ENCODE measurements around the gene AKAP9. TPM values are rescaled to one million over a fixed set of nuclear protein-coding genes. Genes with fewer than 3 reads are reported as not detected.
"Not testable (repeated sequence)": the region's sequence is repeated elsewhere in the genome, so short reads cannot be mapped to it uniquely, and the experiment has no call there.

AKAP9 gene
- total RNA-seq, 6 experiments from 2014 or later, result 30.9 to 63.7 (median 40.5) TPM

- ATAC-seq (peak in 2 of 4 donors; percentile 52 to 63), DNase-seq (no peak)
- intact Hi-C loops (cut with DNase I), result no loop called here
Observed at GRCh38 chr7:91946549-91946948, 5.9 kb downstream of the AKAP9 start.

GRCh38 chr7:91947948-91948347 is 7.3 kb downstream of the AKAP9 start:
- DNase-seq (no peak), ATAC-seq (no peak)
- intact Hi-C loops (cut with DNase I), result no loop called here
- H3K36me3 ChIP-seq, result no peaks in the 10 kb centered on the region
- no peak overlapping the region for H3K4me3 ChIP-seq
- TF ChIP-seq POLR2A (IDR thresholded peaks at IDR 0.05), result no peak
- TF ChIP-seq CTCF (IDR thresholded peaks at IDR 0.05), result no peak
- WGBS (ENCODE audit: insufficient coverage, low coverage, low lambda C conversion rate, missing lambda C conversion rate), result 100% methylated on average over 1 of the region's 1 CpG
- H3K9me3 ChIP-seq, result no peaks in the 10 kb centered on the region
- H3K27me3 ChIP-seq, result no peaks in the 10 kb centered on the region
- no peak overlapping the region for H3K27ac ChIP-seq
- peaks cover 0 to 13% (median under 1%) of the 10 kb centered on the region in 4 donors for H3K4me1 ChIP-seq

More at GRCh38 chr7:91946549-91946948, 5.9 kb downstream of the AKAP9 start:
- no peak overlapping the region for H3K4me3 ChIP-seq
- H3K27me3 ChIP-seq, result no peaks in the 10 kb centered on the region
- TF ChIP-seq CTCF (IDR thresholded peaks at IDR 0.05), result no peak
- no peak for TF ChIP-seq POLR2A (IDR thresholded peaks at IDR 0.05)
- no peak overlapping the region for H3K27ac ChIP-seq
- H3K36me3 ChIP-seq, result no peaks in the 10 kb centered on the region
- 39% methylated on average over 3 of the region's 3 CpGs for WGBS (ENCODE audit: insufficient coverage, low coverage, low lambda C conversion rate, missing lambda C conversion rate)
- H3K9me3 ChIP-seq, result no peaks in the 10 kb centered on the region
- peaks cover 0 to 15% (median 0%) of the 10 kb centered on the region in 4 donors for H3K4me1 ChIP-seq

- intact Hi-C loops (cut with DNase I), result no loop called here
- H3K36me3 ChIP-seq, result no peaks in the 10 kb centered on the region
Observed at GRCh38 chr7:91949221-91950009, 8.8 kb downstream of the AKAP9 start.

GRCh38 chr7:91953618-91954017 is 13.0 kb downstream of the AKAP9 start:
- Histone ChIP-seq H3K36me3 (no peaks in the 10 kb centered on the region), H3K4me3 (no peak overlapping the region), H3K27me3 (no peaks in the 10 kb centered on the region), H3K27ac (no peak overlapping the region), H3K4me1 (peaks cover 0 to 10% (median 4%) of the 10 kb centered on the region in 4 donors), H3K9me3 (no peaks in the 10 kb centered on the region)
- intact Hi-C loops (cut with DNase I), result no loop called here
- peak in 3 of 4 donors; percentile 22 to 62 (median 41) for ATAC-seq
- WGBS (ENCODE audit: insufficient coverage, low coverage, low lambda C conversion rate, missing lambda C conversion rate), result 78% methylated on average over 3 of the region's 3 CpGs
- DNase-seq, result no peak
- TF ChIP-seq POLR2A (IDR thresholded peaks at IDR 0.05) (no peak), CTCF (IDR thresholded peaks at IDR 0.05) (peak in 2 of 4 donors; percentile 24 to 26)

More at GRCh38 chr7:91949221-91950009, 8.8 kb downstream of the AKAP9 start:
- Histone ChIP-seq H3K4me1 (peaks cover 0 to 17% (median 3%) of the 10 kb centered on the region in 4 donors), H3K27ac (no peak overlapping the region), H3K9me3 (no peaks in the 10 kb centered on the region), H3K4me3 (no peak overlapping the region), H3K27me3 (no peaks in the 10 kb centered on the region)
- 91% methylated on average over 1 of the region's 1 CpG for WGBS (ENCODE audit: insufficient coverage, low coverage, low lambda C conversion rate, missing lambda C conversion rate)
- DNase-seq (no peak), ATAC-seq (no peak)
- no peak for TF ChIP-seq POLR2A (IDR thresholded peaks at IDR 0.05)
- no peak for TF ChIP-seq CTCF (IDR thresholded peaks at IDR 0.05)

- H3K9me3 ChIP-seq; intact Hi-C loops (cut with DNase I); H3K27ac ChIP-seq; H3K4me1 ChIP-seq; DNase-seq; H3K4me3 ChIP-seq; H3K36me3 ChIP-seq; H3K27me3 ChIP-seq: not testable (repeated sequence)
- WGBS (ENCODE audit: insufficient coverage, low coverage, low lambda C conversion rate, missing lambda C conversion rate), result 12% methylated on average over 2 of the region's 2 CpGs
- ATAC-seq, result peak in 3 of 4 donors; percentile 41 to 68 (median 62)
Observed at GRCh38 chr7:91956464-91956863, 15.8 kb downstream of the AKAP9 start.
